ENCODE measurements around the gene CCDC88C.

The CCDC88C gene

DNA sequence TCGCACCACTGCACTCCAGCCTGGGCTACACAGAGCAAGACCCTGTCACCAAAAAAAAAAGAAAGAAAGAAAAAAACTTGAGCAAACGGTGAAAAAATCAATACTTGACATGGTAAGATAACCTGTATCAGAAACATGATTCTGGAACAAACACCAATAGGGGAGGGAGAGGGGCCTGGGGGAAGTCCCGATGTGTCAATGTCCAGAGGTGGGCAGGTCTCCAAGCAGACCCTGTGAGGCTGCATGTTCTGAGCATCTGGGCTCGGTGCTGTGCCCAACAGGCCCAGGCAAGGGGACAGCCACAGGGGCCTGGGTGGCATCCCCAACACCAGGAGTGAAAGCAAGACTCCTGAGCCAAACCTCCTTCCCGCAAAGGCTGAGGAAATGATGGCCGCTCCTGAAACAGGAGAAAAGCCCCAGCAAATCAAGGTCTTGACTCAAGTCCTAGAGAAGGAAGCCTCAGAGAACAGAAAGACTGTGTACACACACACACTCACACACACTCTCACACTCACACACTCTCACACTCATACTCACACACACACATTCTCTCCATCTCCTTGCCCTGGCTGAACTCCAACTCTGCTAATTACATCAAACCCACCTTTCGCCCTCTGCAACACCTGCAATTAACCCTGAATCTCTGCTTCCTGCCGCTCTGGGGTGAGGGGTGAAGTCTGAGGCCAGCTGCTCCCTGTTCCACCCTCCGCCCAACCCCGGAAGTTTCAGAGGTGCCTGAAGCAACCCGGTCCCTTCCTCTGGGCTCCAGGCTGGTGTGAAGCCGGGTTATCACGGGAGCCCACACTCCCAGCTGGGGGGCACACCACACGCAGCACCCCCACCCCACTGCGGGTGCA is 20.4 kb downstream of the CCDC88C start:
- no peak for DNase-seq (ENCODE audit: low read depth)

- no peak for DNase-seq (ENCODE audit: low read depth)
Measured at GRCh38 chr14:91396013-91396660, 21.5 kb downstream of the CCDC88C start.

GRCh38 chr14:91395466-91395865 is 22.2 kb downstream of the CCDC88C start:
- no peak for DNase-seq (ENCODE audit: low read depth)

DNA sequence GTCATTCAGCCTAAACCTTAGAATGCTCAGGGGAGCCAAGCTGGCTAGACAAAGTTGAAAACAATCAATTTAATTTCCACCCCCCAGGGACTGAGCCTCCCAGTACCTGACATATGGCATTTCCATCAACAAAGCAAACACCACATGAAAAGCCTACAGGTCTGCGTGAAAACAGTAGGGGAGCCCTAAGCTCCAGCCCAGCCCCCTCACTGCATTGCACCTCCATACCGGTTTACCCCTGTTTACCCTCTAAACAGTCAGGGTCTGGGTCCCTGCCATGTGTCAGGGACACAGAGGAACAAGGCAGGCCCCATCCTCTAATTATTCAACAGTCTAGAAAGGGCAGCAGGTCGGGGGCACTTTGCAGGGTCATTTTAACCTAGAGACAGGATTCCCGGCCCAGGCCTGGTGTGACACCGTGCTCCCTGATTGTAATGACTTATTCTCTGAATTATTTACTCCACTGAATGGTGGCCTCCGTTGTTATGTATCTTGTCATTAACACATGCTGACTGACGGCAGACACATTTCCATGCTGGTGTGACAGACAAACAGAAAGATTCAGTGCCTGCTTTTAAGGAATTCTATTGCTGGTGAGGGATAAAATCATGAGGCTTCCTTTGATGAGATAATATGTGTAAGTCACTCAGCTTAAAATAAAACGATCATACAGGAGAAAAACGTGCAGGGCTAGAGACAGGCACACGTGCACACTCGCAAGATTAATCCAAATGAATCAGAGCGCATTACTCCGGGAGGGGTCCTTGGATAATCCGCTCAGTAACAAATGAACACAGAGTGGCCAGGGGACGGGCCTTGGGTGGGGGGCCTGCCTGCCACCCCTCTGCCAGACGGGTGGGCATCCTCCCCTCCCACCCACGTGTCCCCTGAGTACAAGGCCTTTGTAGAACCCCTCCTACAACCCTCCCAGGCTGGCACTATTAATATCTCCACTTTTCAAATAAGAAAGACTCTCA is 23.2 kb downstream of the CCDC88C start:
- DNase-seq (ENCODE audit: low read depth) = no peak

DNA sequence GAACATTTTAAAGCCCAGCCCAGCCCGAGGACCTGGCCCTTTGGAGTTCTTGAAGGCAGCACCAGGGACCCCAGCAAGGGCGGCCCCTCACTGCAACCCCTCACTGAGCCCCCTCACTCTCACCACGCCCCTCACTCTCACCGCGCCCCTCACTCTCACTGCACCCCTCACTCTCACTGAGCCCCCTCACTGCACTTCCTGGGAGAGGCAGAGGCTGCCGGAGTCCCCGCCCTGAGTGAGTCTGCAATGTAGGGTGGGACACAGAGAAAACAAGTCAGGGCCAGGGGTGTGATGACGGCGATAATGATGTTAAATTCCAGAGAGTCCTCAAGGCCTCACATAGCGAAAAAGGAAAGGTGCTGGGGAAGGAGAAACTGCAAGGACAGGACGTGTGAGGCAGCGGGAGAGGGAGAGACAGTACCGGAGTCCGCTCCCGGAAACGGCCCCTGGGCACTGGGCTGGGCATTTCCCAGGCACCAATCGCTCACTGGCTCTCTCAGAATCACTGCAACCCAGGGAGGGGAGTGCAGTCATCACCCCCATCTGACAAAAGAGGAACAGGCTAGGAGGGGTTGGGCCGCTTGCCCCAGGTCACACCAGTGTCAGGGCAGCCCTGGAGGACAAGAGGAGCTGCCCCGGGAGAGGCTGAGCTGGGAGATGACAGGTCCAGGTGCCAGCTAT is 24.9 kb downstream of the CCDC88C start:
- DNase-seq (ENCODE audit: low read depth) = no peak

DNA sequence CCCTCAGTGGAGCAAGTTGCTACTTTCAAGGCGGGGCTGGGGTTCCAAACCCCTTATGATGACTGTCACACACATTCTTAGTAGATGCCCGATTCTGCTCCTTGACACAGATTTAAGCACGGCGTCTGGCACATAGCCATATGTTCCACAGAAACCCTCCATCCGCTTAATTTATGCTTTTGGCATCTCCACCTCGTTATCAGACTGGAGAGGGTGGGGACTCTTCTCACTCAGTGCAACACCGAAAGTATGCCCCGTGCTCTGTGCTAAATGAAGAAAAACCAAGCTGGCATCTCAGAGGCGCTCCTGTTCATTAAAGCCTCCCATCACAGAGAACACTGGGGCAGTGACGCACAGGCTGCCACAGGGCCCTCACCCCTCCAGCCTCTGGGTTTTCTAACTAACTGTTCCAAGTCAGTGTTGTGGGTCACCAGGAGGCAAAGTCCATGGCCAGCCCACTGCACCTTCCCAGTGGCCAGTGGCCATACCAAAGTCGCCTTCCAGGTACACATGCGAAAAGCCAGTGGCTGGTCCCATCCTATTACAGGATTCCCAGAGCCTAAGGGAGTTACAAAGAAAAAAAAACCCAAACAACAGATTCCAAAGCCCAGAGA is 27.3 kb downstream of the CCDC88C start:
- DNase-seq (ENCODE audit: low read depth) = no peak

GRCh38 chr14:91389150-91389549 is 28.5 kb downstream of the CCDC88C start:
- DNase-seq (ENCODE audit: low read depth) = no peak

DNA sequence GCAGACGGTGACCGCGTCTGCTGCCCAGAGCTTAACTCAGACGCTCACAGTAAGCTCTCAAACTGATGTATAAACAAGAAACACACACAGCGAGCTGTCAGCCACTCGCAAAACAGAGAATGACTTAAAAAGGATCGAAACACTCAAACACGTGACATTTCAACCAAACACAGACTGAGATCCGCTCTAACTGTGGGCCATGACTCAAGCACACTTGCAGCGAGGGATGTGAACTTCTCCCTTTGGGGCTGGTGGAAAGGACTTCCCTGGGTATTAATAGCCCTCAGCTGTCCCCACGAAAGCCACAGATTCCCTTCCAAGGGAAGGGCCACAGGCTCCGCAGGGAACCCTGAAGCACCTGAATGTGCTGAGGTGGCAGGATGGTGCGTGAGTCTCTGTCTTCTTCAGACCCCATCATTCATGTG is 29.1 kb downstream of the CCDC88C start:
- DNase-seq (ENCODE audit: low read depth) = no peak

GRCh38 chr14:91387951-91388381 is 29.7 kb downstream of the CCDC88C start:
- DNase-seq (ENCODE audit: low read depth) = no peak

- DNase-seq (ENCODE audit: low read depth) = no peak
Measured at GRCh38 chr14:91387169-91387835, 30.3 kb downstream of the CCDC88C start.

DNA sequence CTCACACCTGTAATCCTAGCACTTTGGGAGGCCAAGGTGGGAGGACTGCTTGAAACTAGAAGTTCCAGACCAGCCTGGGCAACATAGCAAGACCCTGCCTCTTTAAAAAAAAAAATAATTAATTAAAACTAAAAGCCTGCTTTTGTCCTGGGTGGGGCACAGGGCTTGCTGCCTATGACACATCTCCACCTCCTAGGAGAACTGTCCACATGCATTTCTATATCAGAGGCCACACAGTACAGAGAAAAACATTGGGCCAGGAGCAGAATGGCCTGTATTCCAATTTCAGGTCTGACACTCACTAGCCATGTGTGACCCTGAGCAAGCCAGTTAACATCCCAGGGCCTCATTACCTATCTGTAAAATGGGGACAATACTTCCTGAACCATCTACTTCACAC is 31.9 kb downstream of the CCDC88C start:
- DNase-seq (ENCODE audit: low read depth) = no peak

GRCh38 chr14:91385224-91385623 is 32.4 kb downstream of the CCDC88C start:
- no peak for DNase-seq (ENCODE audit: low read depth)

- DNase-seq (ENCODE audit: low read depth) = no peak
Measured at GRCh38 chr14:91383439-91383838, 34.2 kb downstream of the CCDC88C start.

DNA sequence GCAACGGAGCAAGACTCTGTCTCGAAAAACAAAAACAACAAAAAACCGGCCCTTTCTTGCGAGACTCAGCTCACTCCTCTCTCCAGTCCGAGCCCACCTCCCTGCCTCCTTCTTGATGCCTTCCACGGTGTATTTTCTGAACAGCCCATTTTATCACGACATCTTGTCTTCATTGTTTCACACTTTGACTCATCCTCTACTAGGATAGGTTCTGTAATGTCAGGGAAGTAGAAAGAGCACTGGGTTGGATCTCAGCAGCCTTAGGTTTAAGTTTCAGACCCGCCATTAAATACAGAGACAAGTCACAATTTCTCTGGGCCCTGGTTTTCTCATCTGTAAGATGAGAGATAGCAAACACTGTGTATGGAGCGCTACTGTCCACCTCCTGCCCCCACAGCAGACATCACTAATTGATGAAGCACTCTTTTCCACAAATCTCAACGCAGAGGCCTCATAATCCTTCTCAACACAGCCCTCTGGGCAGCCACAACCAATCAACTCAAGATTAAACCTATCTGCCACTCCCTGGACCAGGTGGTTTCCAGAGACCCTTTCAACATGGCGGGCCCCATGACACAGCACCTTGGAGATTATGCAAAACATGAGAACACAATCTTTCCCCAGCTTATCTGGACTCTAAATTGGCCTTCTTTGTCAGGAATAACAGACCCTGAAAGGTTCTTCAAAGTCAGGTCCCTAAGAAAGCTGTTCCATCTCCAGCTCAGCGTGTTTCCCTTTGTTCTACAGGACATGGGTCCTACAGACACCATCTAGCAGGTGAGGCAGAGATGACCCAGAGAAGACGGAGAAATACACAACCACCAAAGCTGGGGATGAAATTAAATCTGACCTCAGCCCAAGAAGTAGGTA is 35.6 kb downstream of the CCDC88C start:
- DNase-seq (ENCODE audit: low read depth) = no peak

DNA sequence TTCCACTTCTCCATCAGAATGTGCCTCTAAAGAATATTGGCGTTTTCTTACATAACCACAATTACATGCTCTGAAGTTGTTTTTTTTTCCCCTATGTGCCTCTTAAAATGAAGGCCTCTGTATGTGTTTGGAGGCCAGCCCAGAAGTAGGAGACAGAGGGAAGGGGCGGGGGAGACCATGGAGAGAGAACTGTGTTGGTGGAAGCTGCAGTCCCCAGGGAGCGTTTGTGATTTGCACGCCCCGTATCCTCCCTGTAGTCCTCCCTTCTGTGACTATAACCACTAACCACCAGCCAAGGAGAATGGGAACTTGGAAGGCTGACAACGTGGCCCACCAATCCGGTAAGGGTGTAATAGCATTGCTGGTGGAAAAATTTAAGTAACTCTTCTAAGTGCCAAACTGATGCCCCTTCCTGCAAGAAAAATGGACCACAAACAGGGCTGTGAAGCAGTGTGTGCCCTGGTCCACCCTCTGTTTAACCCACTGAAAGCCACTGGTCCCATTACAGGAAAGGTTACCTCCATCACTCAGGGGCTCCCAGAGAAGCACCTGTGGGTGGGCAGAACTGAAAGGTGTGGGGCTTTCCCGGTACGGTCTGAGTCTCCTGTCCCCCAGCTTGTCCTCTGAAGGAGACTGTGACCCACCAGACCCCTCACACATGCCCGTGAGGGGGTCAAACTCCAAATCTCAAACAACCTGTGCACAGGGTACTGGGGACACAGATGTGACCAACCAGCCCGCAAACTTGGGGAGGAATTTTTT is 36.8 kb downstream of the CCDC88C start:
- DNase-seq (ENCODE audit: low read depth) = no peak

DNA sequence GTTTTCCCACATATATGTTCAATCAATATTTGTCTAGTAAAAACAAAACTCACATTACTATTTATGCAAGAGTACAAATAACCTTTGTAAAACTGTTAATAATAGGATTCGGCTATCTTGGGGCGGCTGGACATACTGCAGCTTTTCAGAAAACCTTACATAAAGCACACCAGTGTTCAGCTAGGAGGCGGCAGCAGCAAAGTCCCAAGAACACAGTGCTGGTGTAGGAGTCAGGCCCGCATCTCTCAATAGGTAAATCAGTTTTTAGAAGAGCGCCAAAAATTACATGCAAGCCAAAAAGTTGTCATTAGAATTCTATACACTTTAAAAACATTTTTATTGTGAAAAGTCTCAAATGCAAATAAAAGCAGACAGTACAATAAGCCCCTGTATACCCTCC is 37.5 kb downstream of the CCDC88C start:
- DNase-seq (ENCODE audit: low read depth) = no peak

GRCh38 chr14:91379579-91379932 is 38.1 kb downstream of the CCDC88C start:
- DNase-seq (ENCODE audit: low read depth) = no peak

GRCh38 chr14:91378930-91379578 is 38.6 kb downstream of the CCDC88C start:
- DNase-seq (ENCODE audit: low read depth) = no peak

Measured in stimulated activated CD8-positive, alpha-beta memory T cell treated with anti-CD3 and anti-CD28 coated beads, Interleukin-15, amount 100 ng/mL, for 1 hour (primary cell).